Fibroblast of lung (primary cell): Measurements from ENCODE around the gene MSI2.

ENCODE experiments used
- EZH2 ChIP-seq: IDR thresholded peaks from 2 replicates; pipeline ENCODE4 v1.5.1; 2012; ENCODE audit warnings: low read length, control low read depth, mild to moderate bottlenecking; ENCODE audit errors: missing control alignments
- TF ChIP-seq, protein P1 (sequence below), 2 donors: IDR thresholded peaks in 1 of 2; conservative IDR thresholded peaks in 1 of 2; 1 replicate in 1 of 2; 2 replicates in 1 of 2; pipeline ENCODE4 v1.5.1; 2011 to 2012; ENCODE audit warnings: low read length in 2 of 2, control low read depth in 1 of 2, inconsistent platforms in 1 of 2, low read depth in 1 of 2, mild to moderate bottlenecking in 1 of 2

DNA sequence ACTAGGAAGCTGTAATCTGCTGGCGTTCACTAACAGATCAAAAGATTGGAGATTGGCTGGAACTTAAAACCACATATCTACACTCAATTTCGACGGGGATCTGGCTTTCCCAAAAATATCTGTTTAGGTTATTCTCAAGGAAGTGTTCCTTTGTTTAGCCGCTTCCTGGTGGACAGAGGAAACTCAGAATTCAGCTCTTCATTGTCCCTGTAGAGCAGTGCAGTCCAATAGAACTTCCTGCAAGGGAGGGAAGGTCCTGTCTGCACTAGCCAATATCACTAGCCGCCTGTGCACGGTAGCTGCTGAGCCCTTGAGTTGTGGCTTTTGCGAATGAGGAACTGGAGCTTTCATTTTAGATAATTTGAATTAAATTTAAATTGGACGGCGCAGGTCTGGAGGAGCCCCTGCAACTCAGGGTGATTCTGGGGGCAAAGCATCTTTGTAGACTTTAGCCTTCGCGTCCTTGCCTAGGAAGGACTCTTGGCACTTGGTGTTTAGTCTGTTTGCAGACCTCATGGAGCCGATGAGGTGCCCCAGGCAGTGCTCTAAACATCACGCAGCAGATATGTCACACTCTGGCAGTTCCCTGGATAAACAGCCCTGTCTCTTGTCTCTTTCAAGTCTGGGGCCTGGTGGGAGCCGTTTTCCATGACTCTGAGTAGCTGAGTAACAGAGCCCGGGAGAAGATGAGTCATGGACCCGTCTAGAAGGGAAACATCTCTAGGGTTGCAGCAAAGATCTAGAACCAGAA, 366.5 kb downstream of the MSI2 start:
- TF ChIP-seq EZH2, result no peak
- TF ChIP-seq, protein P1, sequence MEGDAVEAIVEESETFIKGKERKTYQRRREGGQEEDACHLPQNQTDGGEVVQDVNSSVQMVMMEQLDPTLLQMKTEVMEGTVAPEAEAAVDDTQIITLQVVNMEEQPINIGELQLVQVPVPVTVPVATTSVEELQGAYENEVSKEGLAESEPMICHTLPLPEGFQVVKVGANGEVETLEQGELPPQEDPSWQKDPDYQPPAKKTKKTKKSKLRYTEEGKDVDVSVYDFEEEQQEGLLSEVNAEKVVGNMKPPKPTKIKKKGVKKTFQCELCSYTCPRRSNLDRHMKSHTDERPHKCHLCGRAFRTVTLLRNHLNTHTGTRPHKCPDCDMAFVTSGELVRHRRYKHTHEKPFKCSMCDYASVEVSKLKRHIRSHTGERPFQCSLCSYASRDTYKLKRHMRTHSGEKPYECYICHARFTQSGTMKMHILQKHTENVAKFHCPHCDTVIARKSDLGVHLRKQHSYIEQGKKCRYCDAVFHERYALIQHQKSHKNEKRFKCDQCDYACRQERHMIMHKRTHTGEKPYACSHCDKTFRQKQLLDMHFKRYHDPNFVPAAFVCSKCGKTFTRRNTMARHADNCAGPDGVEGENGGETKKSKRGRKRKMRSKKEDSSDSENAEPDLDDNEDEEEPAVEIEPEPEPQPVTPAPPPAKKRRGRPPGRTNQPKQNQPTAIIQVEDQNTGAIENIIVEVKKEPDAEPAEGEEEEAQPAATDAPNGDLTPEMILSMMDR (conservative IDR thresholded peaks at IDR 0.05 in 1 of 2, IDR thresholded peaks at IDR 0.05 in 1 of 2; ENCODE audit: low read depth in 1 of 2, low read length in 2 of 2), result no peak
